GM12891 (cell line): ENCODE data around the gene ZC3H12C.

Experiments
- POLR2A ChIP-seq: IDR thresholded peaks from 2 replicates; pipeline ENCODE4 v1.6.1; 2011; ENCODE audit warnings: low read depth, low read length, control low read depth
- POLR2AphosphoS5 ChIP-seq: IDR thresholded peaks from 2 replicates; pipeline ENCODE4 v1.6.1; 2011; ENCODE audit warnings: low read depth, low read length, control low read depth
- POU2F2 ChIP-seq: IDR thresholded peaks from 2 replicates; pipeline ENCODE4 v1.6.1; 2011; ENCODE audit warnings: low read depth, mild to moderate bottlenecking, control low read depth, low read length, moderate library complexity
- SPI1 ChIP-seq: IDR thresholded peaks from 2 replicates; pipeline ENCODE4 v1.6.1; 2011; ENCODE audit warnings: low read depth, low read length, control low read depth
- TAF1 ChIP-seq: IDR thresholded peaks from 2 replicates; pipeline ENCODE4 v1.6.1; 2011; ENCODE audit warnings: low read depth, low read length, control low read depth

- TF ChIP-seq TAF1 (no peak), POLR2AphosphoS5 (no peak), POLR2A (no peak), POU2F2 (no peak), SPI1 (no peak)
Observed at GRCh38 chr11:110075105-110075846, 17.9 kb upstream of the ZC3H12C start.
